ENCODE measurements around the gene RACK1. TPM values are rescaled to one million over a fixed set of nuclear protein-coding genes. Genes with fewer than 3 reads are reported as not detected.
A peak's percentile ranks its signal among the peaks of the same experiment; 100 is the strongest.
"Not testable (repeated sequence)": the region's sequence is repeated elsewhere in the genome, so short reads cannot be mapped to it uniquely, and the experiment has no call there.

RACK1 gene
- total RNA-seq, 1 donor from 2014 or later = 2,816 TPM

- peaks cover 6% of the 10 kb centered on the region for H3K36me3 Mint-ChIP-seq
- H3K27ac Mint-ChIP-seq = no peak overlapping the region
- H3K79me2 ChIP-seq (ENCODE audit: low read depth) = peaks cover 92% of the 10 kb centered on the region
Observed at GRCh38 chr5:181283347-181283746, 39.6 kb upstream of the RACK1 start.

GRCh38 chr5:181282874-181283273, 39.2 kb upstream of the RACK1 start:
- Mint-ChIP-seq H3K4me1 (peaks cover 14% of the 10 kb centered on the region), H3K36me3 (peaks cover 6% of the 10 kb centered on the region), H3K9me3 (no peaks in the 10 kb centered on the region), H3K4me3 (no peak overlapping the region), H3K27me3 (ENCODE audit: insufficient read depth, low read depth) (no peaks in the 10 kb centered on the region), H3K27ac (no peak overlapping the region)
- Histone ChIP-seq H3K4me1 (no peaks in the 10 kb centered on the region), H3K79me2 (ENCODE audit: low read depth) (peaks cover 90% of the 10 kb centered on the region), H3K9me3 (ENCODE audit: low read depth) (no peaks in the 10 kb centered on the region), H3K4me2 (no peak overlapping the region), H3K4me3 (no peak overlapping the region), H2AFZ (replicated peaks) (no peak overlapping the region), H3K27ac (no peak overlapping the region), H3K9ac (no peak overlapping the region), H3K36me3 (no peaks in the 10 kb centered on the region), H3F3A (ENCODE audit: low read depth) (peaks cover 6% of the 10 kb centered on the region), H3K27me3 (no peaks in the 10 kb centered on the region), H4K20me1 (ENCODE audit: low read depth) (peaks cover 55% of the 10 kb centered on the region)
- TF ChIP-seq CTCF (IDR thresholded peaks at IDR 0.05) (no peak), EZH2 (IDR thresholded peaks at IDR 0.05) (no peak), EZH2phosphoT487 (IDR thresholded peaks at IDR 0.05) (no peak)
- no peak for DNase-seq (ENCODE audit: low spot score)

More at GRCh38 chr5:181283347-181283746, 39.6 kb upstream of the RACK1 start:
- H3K36me3 ChIP-seq = no peaks in the 10 kb centered on the region
- no peak for DNase-seq (ENCODE audit: low spot score)
- H3K4me2 ChIP-seq = no peak overlapping the region
- TF ChIP-seq EZH2 (IDR thresholded peaks at IDR 0.05) = no peak
- TF ChIP-seq EZH2phosphoT487 (IDR thresholded peaks at IDR 0.05) = no peak
- TF ChIP-seq CTCF (IDR thresholded peaks at IDR 0.05) = no peak
- no peak overlapping the region for H3K4me3 ChIP-seq
- no peak overlapping the region for H3K4me3 Mint-ChIP-seq
- H3K4me1 ChIP-seq = no peaks in the 10 kb centered on the region
- no peaks in the 10 kb centered on the region for H3K9me3 ChIP-seq (ENCODE audit: low read depth)
- H4K20me1 ChIP-seq (ENCODE audit: low read depth) = peaks cover 60% of the 10 kb centered on the region
- no peak overlapping the region for H2AFZ ChIP-seq (replicated peaks)
- no peak overlapping the region for H3K27ac ChIP-seq
- no peak overlapping the region for H3K9ac ChIP-seq
- no peaks in the 10 kb centered on the region for H3K27me3 ChIP-seq
- H3K27me3 Mint-ChIP-seq (ENCODE audit: insufficient read depth, low read depth) = no peaks in the 10 kb centered on the region
- H3F3A ChIP-seq (ENCODE audit: low read depth) = peaks cover 6% of the 10 kb centered on the region
- peaks cover 13% of the 10 kb centered on the region for H3K4me1 Mint-ChIP-seq
- H3K9me3 Mint-ChIP-seq = no peaks in the 10 kb centered on the region

GRCh38 chr5:181282415-181282814, 38.7 kb upstream of the RACK1 start:
- not testable (repeated sequence) for H3F3A ChIP-seq (ENCODE audit: low read depth); H2AFZ ChIP-seq (replicated peaks); DNase-seq (ENCODE audit: low spot score); H3K4me3 Mint-ChIP-seq; H3K27me3 ChIP-seq; H3K27ac ChIP-seq; H3K36me3 Mint-ChIP-seq; H3K27me3 Mint-ChIP-seq (ENCODE audit: insufficient read depth, low read depth); H3K27ac Mint-ChIP-seq; H3K4me1 ChIP-seq; H3K9me3 ChIP-seq (ENCODE audit: low read depth); H3K9me3 Mint-ChIP-seq; H3K9ac ChIP-seq; H3K36me3 ChIP-seq
- H4K20me1 ChIP-seq (ENCODE audit: low read depth) = peaks cover 50% of the 10 kb centered on the region
- H3K4me3 ChIP-seq = peak overlapping the region; percentile 83
- peaks cover 14% of the 10 kb centered on the region for H3K4me1 Mint-ChIP-seq
- H3K4me2 ChIP-seq = peak overlapping the region; percentile 90
- H3K79me2 ChIP-seq (ENCODE audit: low read depth) = peaks cover 85% of the 10 kb centered on the region

- H3F3A ChIP-seq (ENCODE audit: low read depth) = peaks cover 6% of the 10 kb centered on the region
- H3K27me3 ChIP-seq = no peaks in the 10 kb centered on the region
- H3K36me3 ChIP-seq = no peaks in the 10 kb centered on the region
- H3K9me3 ChIP-seq (ENCODE audit: low read depth) = no peaks in the 10 kb centered on the region
- TF ChIP-seq EZH2 (IDR thresholded peaks at IDR 0.05) (no peak), CTCF (IDR thresholded peaks at IDR 0.05) (peak; percentile 9)
- no peaks in the 10 kb centered on the region for H3K4me1 ChIP-seq
- peaks cover 80% of the 10 kb centered on the region for H3K79me2 ChIP-seq (ENCODE audit: low read depth)
- H2AFZ ChIP-seq (replicated peaks) = no peak overlapping the region
- Mint-ChIP-seq H3K4me3 (no peak overlapping the region), H3K27ac (peak overlapping the region; percentile 87), H3K36me3 (no peaks in the 10 kb centered on the region), H3K9me3 (no peaks in the 10 kb centered on the region), H3K4me1 (peaks cover 14% of the 10 kb centered on the region), H3K27me3 (ENCODE audit: insufficient read depth, low read depth) (no peaks in the 10 kb centered on the region)
- peaks cover 48% of the 10 kb centered on the region for H4K20me1 ChIP-seq (ENCODE audit: low read depth)
- no peak overlapping the region for H3K27ac ChIP-seq
- H3K4me2 ChIP-seq = peak overlapping the region; percentile 90
- peak overlapping the region; percentile 83 for H3K4me3 ChIP-seq
- peak overlapping the region; percentile 6 for H3K9ac ChIP-seq
- no peak for DNase-seq (ENCODE audit: low spot score)
Observed at GRCh38 chr5:181281984-181282316, 38.2 kb upstream of the RACK1 start.

All from neural progenitor cell (in vitro differentiated cells).